AG04449 (cell line): ENCODE measurements around the gene CDYL.

Experiments
- CTCF ChIA-PET: fragments of 350-600 bp; formaldehyde crosslinking; extraction: SDS; loops from one replicate; lab custom pipeline; 2021; ENCODE audit warnings: antibody characterized with exemption; lab: Yijun Ruan, JAX
- POLR2A ChIA-PET: fragments of 400-600, 350-600 bp; formaldehyde crosslinking; extraction: SDS; loops from one replicate; lab custom pipeline; 2020; ENCODE audit warnings: antibody characterized with exemption, inconsistent platforms; lab: Yijun Ruan, JAX
- DNase-seq: peaks from one replicate; pipeline ENCODE4 v3.0.0-alpha.2; 2010; ENCODE audit warnings: low read depth, low spot score
- H3K4me3 ChIP-seq: 2 replicates; pipeline ENCODE4 v1.5.1; 2011; ENCODE audit warnings: low read depth, mild to moderate bottlenecking, control low read depth, low read length
- TF ChIP-seq, protein P1 (sequence below): IDR thresholded peaks from one replicate; pipeline ENCODE4 v1.5.1; 2011; ENCODE audit warnings: mild to moderate bottlenecking, moderate library complexity, low read length, control low read depth, inconsistent platforms; ENCODE audit not compliant: insufficient read depth; ENCODE audit errors: missing control alignments

The CDYL gene

DNA sequence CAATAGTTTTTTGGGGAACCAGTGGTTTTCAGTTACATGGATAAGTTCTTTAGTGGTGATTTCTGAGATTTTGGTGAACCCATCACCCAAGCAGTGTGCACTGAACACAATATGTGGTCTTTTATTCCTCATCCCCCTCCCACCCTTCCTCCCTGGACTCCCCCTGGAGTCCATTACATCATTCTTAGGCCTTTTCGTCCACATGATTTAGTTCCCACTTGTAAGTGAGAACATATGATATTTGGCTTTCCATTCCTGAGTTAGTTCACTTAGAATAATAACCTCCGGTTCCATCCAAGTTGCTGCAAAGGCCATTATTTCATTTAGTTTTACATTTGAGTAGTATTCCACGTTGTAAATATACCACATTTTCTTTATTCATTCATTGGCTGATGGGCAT, 199.3 kb downstream of the CDYL start:
- ChIA-PET POLR2A (no interaction called here), CTCF (no interaction called here)
- TF ChIP-seq, protein P1, sequence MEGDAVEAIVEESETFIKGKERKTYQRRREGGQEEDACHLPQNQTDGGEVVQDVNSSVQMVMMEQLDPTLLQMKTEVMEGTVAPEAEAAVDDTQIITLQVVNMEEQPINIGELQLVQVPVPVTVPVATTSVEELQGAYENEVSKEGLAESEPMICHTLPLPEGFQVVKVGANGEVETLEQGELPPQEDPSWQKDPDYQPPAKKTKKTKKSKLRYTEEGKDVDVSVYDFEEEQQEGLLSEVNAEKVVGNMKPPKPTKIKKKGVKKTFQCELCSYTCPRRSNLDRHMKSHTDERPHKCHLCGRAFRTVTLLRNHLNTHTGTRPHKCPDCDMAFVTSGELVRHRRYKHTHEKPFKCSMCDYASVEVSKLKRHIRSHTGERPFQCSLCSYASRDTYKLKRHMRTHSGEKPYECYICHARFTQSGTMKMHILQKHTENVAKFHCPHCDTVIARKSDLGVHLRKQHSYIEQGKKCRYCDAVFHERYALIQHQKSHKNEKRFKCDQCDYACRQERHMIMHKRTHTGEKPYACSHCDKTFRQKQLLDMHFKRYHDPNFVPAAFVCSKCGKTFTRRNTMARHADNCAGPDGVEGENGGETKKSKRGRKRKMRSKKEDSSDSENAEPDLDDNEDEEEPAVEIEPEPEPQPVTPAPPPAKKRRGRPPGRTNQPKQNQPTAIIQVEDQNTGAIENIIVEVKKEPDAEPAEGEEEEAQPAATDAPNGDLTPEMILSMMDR = no peak
- no peak overlapping the region for H3K4me3 ChIP-seq
- DNase-seq = no peak

DNA sequence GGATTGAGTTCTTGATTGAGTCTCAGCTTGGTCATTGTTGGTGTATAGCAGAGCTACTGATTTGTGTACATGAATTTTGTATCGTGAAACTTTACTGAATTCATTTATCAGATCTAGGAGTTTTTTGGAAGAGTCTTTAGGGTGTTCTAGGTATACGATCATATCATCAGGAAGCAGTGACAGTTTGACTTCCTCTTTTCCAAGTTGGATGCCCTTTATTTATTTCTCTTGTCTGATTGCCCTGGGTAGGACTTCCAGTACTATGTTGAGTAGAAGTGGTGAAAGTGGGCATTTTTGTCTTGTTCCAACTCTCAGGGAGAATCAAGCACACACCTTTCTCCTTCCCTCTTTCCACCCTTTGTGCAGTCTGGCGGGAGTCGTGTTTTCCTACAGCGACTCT, 201.3 kb downstream of the CDYL start:
- TF ChIP-seq, protein P1 = no peak
- POLR2A ChIA-PET = no interaction called here
- DNase-seq = no peak
- H3K4me3 ChIP-seq = no peak overlapping the region
- CTCF ChIA-PET = no interaction called here

DNA sequence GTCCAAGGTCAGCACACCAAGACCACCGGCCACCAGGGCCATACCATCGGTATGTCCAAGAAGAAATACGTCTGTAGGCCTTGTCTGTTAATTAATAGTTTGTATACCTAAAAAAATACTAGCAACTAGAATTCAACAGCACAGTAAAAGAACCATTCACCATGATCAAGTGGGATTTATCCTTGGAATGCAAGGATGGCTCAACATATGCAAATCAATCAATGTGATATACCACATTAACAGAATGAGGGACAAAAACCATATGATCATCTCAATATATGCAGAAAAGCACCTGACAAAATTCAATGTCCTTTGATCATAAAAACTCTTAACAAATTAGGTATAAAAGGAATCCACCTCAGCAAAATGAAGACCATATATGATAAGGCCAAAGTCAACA, 203.2 kb downstream of the CDYL start:
- ChIA-PET CTCF (interaction anchor here (1.0 kb wide), 1 partner anchor 24 kb away, joined by 4 read pairs; no protein-coding TSS in a partner anchor), POLR2A (no interaction called here)
- H3K4me3 ChIP-seq = no peak overlapping the region
- DNase-seq = no peak
- TF ChIP-seq, protein P1 = no peak

DNA sequence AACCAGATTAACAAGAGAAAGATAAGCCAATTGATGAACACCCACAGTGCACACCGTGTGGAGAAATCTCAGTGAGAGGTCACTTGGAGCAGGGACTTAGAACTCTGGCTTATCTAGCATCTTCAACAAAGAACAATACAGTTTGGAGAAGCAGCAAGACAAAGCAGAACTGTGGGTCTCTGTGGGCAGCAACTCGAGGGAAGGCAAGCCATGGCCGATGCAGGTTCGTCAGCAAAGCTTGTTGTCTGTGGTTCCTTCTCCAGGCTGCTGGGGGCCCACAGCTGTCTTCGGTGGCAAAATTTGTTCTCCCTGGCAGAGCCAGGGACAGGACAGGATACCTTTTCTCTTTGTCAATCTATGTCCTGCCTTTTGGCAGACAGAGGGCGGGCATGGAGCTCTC, 205.6 kb downstream of the CDYL start:
- H3K4me3 ChIP-seq = no peak overlapping the region
- DNase-seq = no peak
- TF ChIP-seq, protein P1 = no peak
- ChIA-PET POLR2A (no interaction called here), CTCF (interaction anchor here (1.1 to 1.2 kb wide), 2 partner anchors 22 to 26 kb away, joined by 3 read pairs; no protein-coding TSS in a partner anchor)

DNA sequence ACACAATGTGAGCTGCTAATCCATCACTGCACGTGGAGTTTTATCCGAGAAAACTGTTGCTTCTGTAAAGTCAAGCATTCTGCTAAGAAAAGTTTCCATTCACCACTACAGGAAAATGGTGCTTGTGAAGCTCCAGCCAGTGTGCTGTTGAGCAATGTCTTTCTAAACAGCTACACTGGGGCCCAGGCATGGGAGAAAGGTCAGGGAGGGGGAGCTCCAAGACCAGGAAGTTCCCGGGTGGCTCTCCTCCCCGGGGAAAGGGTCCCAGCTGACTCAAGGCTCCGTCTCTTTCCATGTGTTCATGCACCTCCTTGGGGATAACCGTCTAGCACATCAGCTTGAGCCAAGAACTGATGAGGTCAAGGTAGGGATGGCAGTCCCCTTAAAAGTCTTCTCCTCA, 207.1 kb downstream of the CDYL start:
- H3K4me3 ChIP-seq = no peak overlapping the region
- CTCF ChIA-PET = no interaction called here
- no peak for DNase-seq
- TF ChIP-seq, protein P1 = no peak
- POLR2A ChIA-PET = no interaction called here

DNA sequence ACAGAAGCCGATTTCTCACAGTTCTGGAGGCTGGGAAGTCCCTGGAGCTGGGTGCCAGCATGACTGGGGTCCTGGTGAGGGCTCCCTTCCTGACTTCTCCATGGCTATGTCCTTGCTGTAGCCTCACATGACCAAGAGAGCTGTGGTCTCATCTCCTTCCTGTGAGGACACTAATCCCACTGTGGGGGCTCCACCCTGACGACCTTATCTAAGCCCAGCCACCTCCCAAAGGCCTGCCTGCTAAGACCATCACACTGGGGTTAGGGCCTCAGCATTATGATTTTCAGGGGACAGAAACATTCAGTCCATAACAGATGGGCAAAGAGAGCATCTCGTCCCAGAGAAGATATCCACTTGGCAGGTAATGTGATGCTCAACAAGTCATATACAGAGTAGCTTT, 210.8 kb downstream of the CDYL start:
- DNase-seq = no peak
- no peak overlapping the region for H3K4me3 ChIP-seq
- ChIA-PET POLR2A (no interaction called here), CTCF (no interaction called here)
- TF ChIP-seq, protein P1 = no peak
